NT2/D1 (cell line): Measurements from ENCODE around the gene KRTAP9-6.
"Not testable (repeated sequence)": the region's sequence is repeated elsewhere in the genome, so short reads cannot be mapped to it uniquely, and the experiment has no call there.

Experiments used
- DNase-seq: peaks from one replicate; pipeline ENCODE4 v3.0.0-alpha.2; 2011; ENCODE audit warnings: low read depth, low spot score
- H3K27me3 ChIP-seq: 2 replicates; pipeline ENCODE4 v1.6.0; 2011; ENCODE audit warnings: mild to moderate bottlenecking; ENCODE audit not compliant: insufficient read length, insufficient read depth
- H3K36me3 ChIP-seq: 2 replicates; pipeline ENCODE4 v1.6.1; 2011; ENCODE audit warnings: mild to moderate bottlenecking, low read length, mixed read lengths; ENCODE audit not compliant: insufficient read depth, insufficient read length
- H3K4me1 ChIP-seq: 2 replicates; pipeline ENCODE4 v1.5.1; 2011; ENCODE audit not compliant: insufficient read depth, insufficient read length
- H3K4me3 ChIP-seq: 2 replicates; pipeline ENCODE4 v1.5.1; 2011; ENCODE audit warnings: low read depth; ENCODE audit not compliant: insufficient read length
- H3K9ac ChIP-seq: 2 replicates; pipeline ENCODE4 v1.6.0; 2011; ENCODE audit warnings: low read depth; ENCODE audit not compliant: insufficient read length
- H3K9me3 ChIP-seq: 2 replicates; pipeline ENCODE4 v1.5.1; 2011; ENCODE audit warnings: mild to moderate bottlenecking, low read length; ENCODE audit not compliant: insufficient read depth
- SUZ12 ChIP-seq: IDR thresholded peaks from 2 replicates; pipeline ENCODE4 v1.6.1; 2011; ENCODE audit not compliant: insufficient read length, insufficient read depth; ENCODE audit errors: extremely low read depth
- YY1 ChIP-seq: IDR thresholded peaks from 2 replicates; pipeline ENCODE4 v1.6.1; 2011; ENCODE audit not compliant: insufficient read length, insufficient read depth
- ZNF274 ChIP-seq: IDR thresholded peaks from 2 replicates; pipeline ENCODE4 v1.6.1; 2011; ENCODE audit warnings: mild to moderate bottlenecking, low read depth, low read length

The KRTAP9-6 gene

DNA sequence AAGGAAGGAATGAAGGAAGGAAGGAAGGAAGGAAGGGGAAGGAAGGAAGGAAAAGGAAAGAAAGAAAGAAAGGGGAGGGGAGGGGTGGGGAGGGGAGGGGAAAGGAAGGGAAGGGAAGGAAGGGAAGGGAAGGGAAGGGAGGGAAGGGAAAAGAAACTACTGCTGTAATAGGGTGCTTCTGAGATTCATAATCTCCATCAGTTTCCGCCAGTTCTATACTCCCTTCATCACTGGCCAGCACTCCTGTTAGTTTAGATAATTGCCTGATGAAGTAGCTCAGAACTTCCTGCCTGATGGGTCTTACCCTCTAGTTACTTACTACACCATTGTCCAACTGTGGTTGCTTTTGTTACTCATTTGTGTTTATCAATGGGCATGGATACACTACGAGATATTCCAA is 2.0 kb upstream of the KRTAP9-6 start:
- no peaks in the 10 kb centered on the region for H3K36me3 ChIP-seq
- DNase-seq: no peak
- H3K9me3 ChIP-seq: no peaks in the 10 kb centered on the region
- H3K27me3 ChIP-seq: peaks cover 6% of the 10 kb centered on the region
- no peak overlapping the region for H3K9ac ChIP-seq
- no peak overlapping the region for H3K4me3 ChIP-seq
- no peaks in the 10 kb centered on the region for H3K4me1 ChIP-seq
- TF ChIP-seq SUZ12 (no peak), YY1 (no peak), ZNF274 (no peak)

DNA sequence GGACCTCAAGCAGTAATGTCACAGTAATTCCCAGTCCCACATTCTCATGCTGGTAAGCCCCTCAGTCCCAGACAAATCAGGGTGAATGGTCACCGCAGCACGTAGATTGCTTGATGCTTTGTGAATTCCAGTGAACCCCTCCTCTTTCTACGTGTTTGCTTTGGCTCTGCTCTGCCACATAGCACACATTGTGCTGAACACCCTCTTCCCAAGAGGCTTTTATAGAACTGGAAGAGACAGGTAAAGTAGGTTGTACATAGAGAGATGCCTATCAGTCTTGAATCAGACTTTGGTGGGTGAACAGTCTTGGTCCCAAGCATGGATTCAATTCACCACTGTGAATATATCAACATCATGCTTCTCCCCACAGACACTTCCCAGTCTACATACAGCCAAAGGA is 579 bp upstream of the KRTAP9-6 start:
- H3K4me1 ChIP-seq: no peaks in the 10 kb centered on the region
- H3K9ac ChIP-seq: no peak overlapping the region
- H3K36me3 ChIP-seq: no peaks in the 10 kb centered on the region
- peaks cover 6% of the 10 kb centered on the region for H3K27me3 ChIP-seq
- no peak overlapping the region for H3K4me3 ChIP-seq
- DNase-seq: no peak
- no peak for TF ChIP-seq ZNF274
- TF ChIP-seq YY1: no peak
- TF ChIP-seq SUZ12: no peak
- no peaks in the 10 kb centered on the region for H3K9me3 ChIP-seq

DNA sequence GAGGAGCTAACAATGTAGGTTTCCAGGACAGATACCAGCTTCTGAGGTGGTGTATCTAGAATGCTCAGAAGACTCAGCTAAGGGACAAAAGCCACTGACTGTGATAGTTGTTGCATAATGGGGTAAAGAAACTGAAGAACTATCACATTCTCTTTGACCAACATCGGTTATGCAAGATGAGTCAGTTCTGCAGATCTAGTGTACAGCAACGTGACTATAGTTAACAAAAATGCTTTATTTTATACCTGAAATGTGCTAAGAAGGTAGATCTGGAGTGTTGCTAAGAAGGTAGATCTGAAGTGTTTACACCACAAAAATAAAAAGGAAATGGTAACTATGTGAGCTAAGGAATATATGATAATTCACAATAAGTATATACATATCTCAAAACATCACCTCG is 2.5 kb downstream of the KRTAP9-6 start:
- peaks cover 8% of the 10 kb centered on the region for H3K27me3 ChIP-seq
- H3K4me3 ChIP-seq: no peak overlapping the region
- no peaks in the 10 kb centered on the region for H3K36me3 ChIP-seq
- H3K4me1 ChIP-seq: no peaks in the 10 kb centered on the region
- no peaks in the 10 kb centered on the region for H3K9me3 ChIP-seq
- TF ChIP-seq ZNF274 (no peak), SUZ12 (no peak), YY1 (no peak)
- DNase-seq: no peak
- H3K9ac ChIP-seq: no peak overlapping the region

DNA sequence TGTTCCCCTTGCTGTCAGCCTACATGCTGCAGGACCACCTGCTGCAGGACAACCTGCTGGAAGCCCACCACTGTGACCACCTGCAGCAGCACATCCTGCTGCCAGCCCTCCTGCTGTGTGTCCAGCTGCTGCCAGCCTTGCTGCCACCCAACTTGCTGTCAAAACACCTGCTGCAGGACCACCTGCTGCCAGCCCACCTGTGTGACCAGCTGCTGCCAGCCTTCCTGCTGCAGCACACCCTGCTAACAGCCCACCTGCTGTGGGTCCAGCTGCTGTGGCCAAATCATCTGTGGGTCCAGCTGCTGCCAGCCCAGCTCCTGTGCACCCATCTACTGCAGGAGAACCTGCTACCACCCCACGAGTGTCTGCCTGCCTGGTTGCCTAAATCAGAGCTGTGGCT is 6.1 kb downstream of the KRTAP9-6 start:
- H3K4me3 ChIP-seq, H3K4me1 ChIP-seq, H3K9ac ChIP-seq, H3K9me3 ChIP-seq, H3K36me3 ChIP-seq, H3K27me3 ChIP-seq, DNase-seq: not testable (repeated sequence)

DNA sequence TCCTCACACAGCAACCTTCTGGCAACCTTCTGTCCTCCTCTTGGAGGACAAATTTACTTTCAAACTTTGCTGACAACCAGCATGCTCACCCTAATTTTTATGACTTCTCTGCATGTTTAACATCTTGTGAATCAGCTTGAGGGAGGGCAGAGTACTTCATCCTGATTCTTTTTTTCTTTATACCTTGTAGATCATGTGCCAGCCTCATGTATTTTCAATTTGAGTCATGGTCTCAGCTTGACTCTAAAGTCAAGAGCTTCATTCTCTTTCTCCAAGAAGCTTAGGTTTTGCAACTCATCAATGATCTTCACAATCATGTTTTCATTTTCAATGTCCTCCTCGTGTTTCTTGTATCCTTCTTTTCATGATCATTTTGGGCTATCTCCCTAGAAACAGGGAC is 6.7 kb downstream of the KRTAP9-6 start:
- H3K4me3 ChIP-seq: no peak overlapping the region
- no peak for TF ChIP-seq ZNF274
- no peak for TF ChIP-seq YY1
- TF ChIP-seq SUZ12: no peak
- no peaks in the 10 kb centered on the region for H3K36me3 ChIP-seq
- H3K9me3 ChIP-seq: no peaks in the 10 kb centered on the region
- H3K9ac ChIP-seq: no peak overlapping the region
- H3K4me1 ChIP-seq: no peaks in the 10 kb centered on the region
- H3K27me3 ChIP-seq: peaks cover 4% of the 10 kb centered on the region
- no peak for DNase-seq

DNA sequence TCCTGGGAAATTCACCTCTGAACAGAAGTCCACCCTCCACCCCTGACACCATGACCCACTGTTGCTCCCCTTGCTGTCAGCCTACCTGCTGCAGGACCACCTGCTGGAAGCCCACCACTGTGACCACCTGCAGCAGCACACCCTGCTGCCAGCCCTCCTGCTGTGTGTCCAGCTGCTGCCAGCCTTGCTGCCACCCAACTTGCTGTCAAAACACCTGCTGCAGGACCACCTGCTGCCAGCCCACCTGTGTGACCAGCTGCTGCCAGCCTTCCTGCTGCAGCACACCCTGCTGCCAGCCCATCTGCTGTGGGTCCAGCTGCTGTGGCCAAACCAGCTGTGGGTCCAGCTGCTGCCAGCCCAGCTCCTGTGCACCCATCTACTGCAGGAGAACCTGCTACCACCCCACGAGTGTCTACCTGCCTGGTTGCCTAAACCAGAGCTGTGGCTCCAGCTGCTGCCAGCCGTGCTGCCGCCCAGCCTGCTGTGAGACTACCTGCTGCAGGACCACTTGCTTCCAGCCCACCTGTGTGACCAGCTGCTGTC is 10.5 kb downstream of the KRTAP9-6 start, which contains the start of gene KRTAP9-7:
TSS of gene KRTAP9-7 (plus strand) at position 51 of the 543 bp plus-strand sequence. CDS start at position 51, 0 bp downstream.
- H3K4me3 ChIP-seq, H3K4me1 ChIP-seq, H3K9me3 ChIP-seq, DNase-seq, H3K36me3 ChIP-seq, H3K27me3 ChIP-seq, H3K9ac ChIP-seq: not testable (repeated sequence)

DNA sequence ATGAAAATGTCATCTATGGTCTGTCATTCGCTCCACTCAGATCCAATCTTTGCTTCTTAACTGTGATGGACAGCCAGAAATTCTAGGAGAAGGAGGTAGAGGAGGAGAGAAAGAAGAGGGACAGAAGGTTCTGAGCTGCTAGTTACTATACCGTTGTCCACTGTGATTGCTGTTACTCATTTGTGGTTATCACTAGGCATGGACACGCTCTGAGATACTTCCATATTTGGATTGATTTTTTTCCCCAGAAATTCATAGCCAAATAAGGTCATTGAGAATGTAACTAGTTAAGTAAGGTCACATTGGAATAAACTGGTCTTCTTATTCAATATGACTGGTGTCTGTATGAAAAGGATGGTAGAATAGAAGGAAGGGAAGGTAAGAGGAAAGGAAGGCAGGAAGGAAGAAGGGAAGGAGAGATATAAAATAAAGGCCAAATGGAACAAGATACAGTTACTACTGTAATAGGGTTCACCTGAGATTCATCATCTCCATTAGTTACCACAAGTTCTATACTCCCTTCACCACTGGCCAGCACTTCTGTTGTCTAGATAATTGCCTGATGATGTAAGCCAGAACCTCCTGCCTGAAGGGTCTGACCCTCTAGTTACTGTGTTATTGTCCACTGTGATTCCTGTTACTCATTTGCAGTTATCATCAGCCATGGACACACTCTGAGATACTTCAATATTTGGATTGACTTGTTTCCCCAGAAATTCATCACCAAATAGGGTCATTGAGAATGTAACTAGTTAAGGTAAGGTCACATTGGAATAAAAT is 13.2 kb downstream of the KRTAP9-6 start:
- Histone ChIP-seq H3K9ac (no peak overlapping the region), H3K9me3 (no peaks in the 10 kb centered on the region), H3K36me3 (no peaks in the 10 kb centered on the region), H3K4me1 (no peaks in the 10 kb centered on the region), H3K4me3 (no peak overlapping the region), H3K27me3 (no peaks in the 10 kb centered on the region)
- DNase-seq: no peak
- no peak for TF ChIP-seq SUZ12
- TF ChIP-seq YY1: no peak
- TF ChIP-seq ZNF274: no peak

DNA sequence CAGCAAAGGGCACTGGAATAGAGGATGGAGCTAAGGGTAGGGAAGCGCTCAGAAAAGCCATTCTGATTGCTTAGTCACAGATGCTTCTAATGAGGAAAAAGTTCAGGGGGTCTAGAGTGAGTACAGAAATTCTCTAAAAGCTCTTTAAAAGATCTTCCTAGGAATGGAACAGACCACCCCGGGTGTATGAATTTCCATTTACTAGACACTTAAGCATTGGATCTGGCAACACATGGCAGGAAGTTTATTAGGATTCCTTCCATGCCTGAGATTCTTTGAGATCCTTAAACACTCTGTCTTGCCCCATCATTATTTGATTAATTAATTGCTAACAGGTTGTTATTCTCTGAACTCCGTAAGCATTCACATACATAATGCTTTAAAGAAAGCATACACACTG is 18.9 kb downstream of the KRTAP9-6 start:
- Histone ChIP-seq H3K4me1 (no peaks in the 10 kb centered on the region), H3K9ac (no peak overlapping the region), H3K36me3 (no peaks in the 10 kb centered on the region), H3K9me3 (no peaks in the 10 kb centered on the region), H3K4me3 (no peak overlapping the region), H3K27me3 (no peaks in the 10 kb centered on the region)
- no peak for TF ChIP-seq YY1
- TF ChIP-seq ZNF274: no peak
- TF ChIP-seq SUZ12: no peak
- no peak for DNase-seq
